T-helper 2 cell treated with Interferon-gamma antibody and Interleukin-4, amounts not matched to agents 5 μg/mL and 100 μg/mL, for 36 hours (primary cell): ENCODE data around the gene SETD7.
A peak's percentile ranks its signal among the peaks of the same experiment; 100 is the strongest.

Source experiments
- DNase-seq: peaks from one replicate; pipeline ENCODE4 v3.0.0; 2021; ENCODE audit warnings: low spot score
- H3K27ac Mint-ChIP-seq: one replicate; pipeline ENCODE4 v1.8.0; 2021; ENCODE audit warnings: mild to moderate bottlenecking, mixed read lengths
- H3K27me3 Mint-ChIP-seq: one replicate; pipeline ENCODE4 v1.8.0; 2021; ENCODE audit warnings: low read depth, mixed read lengths
- H3K36me3 Mint-ChIP-seq: one replicate; pipeline ENCODE4 v1.8.0; 2021; ENCODE audit warnings: low read depth, mixed read lengths
- H3K4me1 Mint-ChIP-seq: one replicate; pipeline ENCODE4 v1.8.0; 2021; ENCODE audit warnings: low read depth, mixed read lengths
- H3K4me3 Mint-ChIP-seq: one replicate; pipeline ENCODE4 v1.8.0; 2022; ENCODE audit warnings: mild to moderate bottlenecking, moderate library complexity, mixed read lengths
- H3K9me3 Mint-ChIP-seq: one replicate; pipeline ENCODE4 v1.8.0; 2021; ENCODE audit warnings: mixed read lengths

SETD7 gene

DNA sequence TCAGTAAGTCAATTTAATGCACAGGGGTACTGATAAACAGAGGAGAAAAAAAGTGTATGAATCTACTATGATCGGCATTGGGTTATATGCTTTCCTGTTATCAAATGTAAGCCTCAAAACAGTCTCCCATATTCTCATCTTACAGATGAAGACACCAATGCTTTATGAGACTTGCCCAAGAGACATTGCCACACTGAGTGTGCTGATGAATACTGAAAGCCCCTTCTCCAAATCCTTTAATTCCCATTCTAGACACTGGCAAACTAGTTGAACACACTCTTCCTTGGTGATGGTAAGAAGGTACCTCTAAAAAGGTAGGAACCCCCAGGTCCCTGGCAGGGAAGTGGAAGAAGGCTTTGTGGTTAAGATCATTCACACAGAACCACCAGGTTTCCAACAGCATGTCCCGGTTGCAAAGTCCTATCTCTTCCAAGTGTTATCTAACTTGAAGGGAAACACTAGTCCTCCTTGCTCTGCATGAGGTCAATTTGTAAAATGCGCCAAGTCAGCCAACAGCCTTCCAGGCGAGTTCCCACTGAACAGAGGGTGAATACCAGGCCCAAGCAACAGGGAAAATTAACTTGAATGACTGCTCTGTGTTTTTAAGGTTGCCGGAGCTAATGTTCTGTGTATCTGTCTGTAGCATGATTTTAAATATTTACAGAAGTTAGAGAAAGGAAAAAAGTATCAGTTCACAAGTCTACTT is 5.1 kb downstream of the SETD7 start:
- no peak for DNase-seq
- Mint-ChIP-seq H3K27me3 (no peaks in the 10 kb centered on the region), H3K27ac (no peak overlapping the region), H3K36me3 (peaks cover 1% of the 10 kb centered on the region), H3K9me3 (no peaks in the 10 kb centered on the region), H3K4me3 (no peak overlapping the region), H3K4me1 (peaks cover 19% of the 10 kb centered on the region)

GRCh38 chr4:139547979-139548378 is 8.0 kb downstream of the SETD7 start:
- Mint-ChIP-seq H3K4me3 (no peak overlapping the region), H3K27ac (no peak overlapping the region), H3K4me1 (peaks cover 7% of the 10 kb centered on the region), H3K36me3 (peaks cover 4% of the 10 kb centered on the region), H3K27me3 (no peaks in the 10 kb centered on the region), H3K9me3 (no peaks in the 10 kb centered on the region)
- DNase-seq: no peak

DNA sequence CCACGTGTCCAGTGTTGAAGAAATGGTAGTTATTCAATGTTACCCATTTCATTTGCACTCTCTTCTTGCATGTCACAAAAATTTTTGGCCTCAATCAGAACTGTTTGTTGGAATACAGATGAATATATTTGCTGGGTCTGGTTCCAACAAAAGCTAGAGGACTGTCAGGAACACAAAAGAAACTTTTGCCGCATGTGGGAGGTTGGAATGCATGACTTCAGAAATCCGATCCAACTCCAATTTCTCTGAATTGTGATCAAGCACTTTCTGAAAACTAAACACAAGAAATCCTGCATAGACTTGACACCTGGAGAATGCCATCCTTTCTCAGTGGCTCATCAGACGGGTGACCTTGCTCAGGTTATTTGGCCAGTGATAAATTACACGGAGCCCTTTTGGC is 15.4 kb downstream of the SETD7 start:
- Mint-ChIP-seq H3K27me3 (no peaks in the 10 kb centered on the region), H3K4me3 (no peak overlapping the region), H3K9me3 (no peaks in the 10 kb centered on the region), H3K36me3 (peaks cover 9% of the 10 kb centered on the region), H3K4me1 (peaks cover 2% of the 10 kb centered on the region), H3K27ac (no peak overlapping the region)
- no peak for DNase-seq

GRCh38 chr4:139540161-139540560 is 15.9 kb downstream of the SETD7 start:
- H3K36me3 Mint-ChIP-seq: peaks cover 9% of the 10 kb centered on the region
- peaks cover 2% of the 10 kb centered on the region for H3K4me1 Mint-ChIP-seq
- no peak overlapping the region for H3K27ac Mint-ChIP-seq
- H3K9me3 Mint-ChIP-seq: no peaks in the 10 kb centered on the region
- no peak for DNase-seq
- H3K4me3 Mint-ChIP-seq: no peak overlapping the region
- H3K27me3 Mint-ChIP-seq: no peaks in the 10 kb centered on the region

- Mint-ChIP-seq H3K4me1 (peaks cover 4% of the 10 kb centered on the region), H3K4me3 (no peak overlapping the region), H3K36me3 (peaks cover 9% of the 10 kb centered on the region), H3K27ac (no peak overlapping the region), H3K27me3 (no peaks in the 10 kb centered on the region), H3K9me3 (no peaks in the 10 kb centered on the region)
- no peak for DNase-seq
Measured at GRCh38 chr4:139537292-139537691, 18.7 kb downstream of the SETD7 start.

DNA sequence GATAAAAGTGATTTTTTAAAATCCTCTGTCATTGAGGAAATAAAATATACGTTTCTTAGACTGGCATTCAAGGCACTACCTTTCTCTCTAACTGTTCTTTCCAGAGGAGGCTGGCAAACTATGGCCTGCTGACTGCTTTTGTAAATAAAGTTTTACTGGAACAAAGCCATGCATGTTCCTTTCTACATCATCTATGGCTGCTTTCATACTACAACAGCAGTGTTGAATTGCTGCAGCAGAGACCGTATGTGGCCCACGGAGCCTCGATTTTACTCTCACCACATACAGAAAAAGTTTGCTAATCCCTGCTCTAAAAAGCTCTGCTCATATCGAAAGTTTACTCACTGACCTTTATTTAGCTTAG is 20.2 kb downstream of the SETD7 start:
- H3K9me3 Mint-ChIP-seq: no peaks in the 10 kb centered on the region
- H3K27me3 Mint-ChIP-seq: no peaks in the 10 kb centered on the region
- DNase-seq: no peak
- H3K4me3 Mint-ChIP-seq: no peak overlapping the region
- peaks cover 10% of the 10 kb centered on the region for H3K36me3 Mint-ChIP-seq
- H3K4me1 Mint-ChIP-seq: peaks cover 8% of the 10 kb centered on the region
- no peak overlapping the region for H3K27ac Mint-ChIP-seq

DNA sequence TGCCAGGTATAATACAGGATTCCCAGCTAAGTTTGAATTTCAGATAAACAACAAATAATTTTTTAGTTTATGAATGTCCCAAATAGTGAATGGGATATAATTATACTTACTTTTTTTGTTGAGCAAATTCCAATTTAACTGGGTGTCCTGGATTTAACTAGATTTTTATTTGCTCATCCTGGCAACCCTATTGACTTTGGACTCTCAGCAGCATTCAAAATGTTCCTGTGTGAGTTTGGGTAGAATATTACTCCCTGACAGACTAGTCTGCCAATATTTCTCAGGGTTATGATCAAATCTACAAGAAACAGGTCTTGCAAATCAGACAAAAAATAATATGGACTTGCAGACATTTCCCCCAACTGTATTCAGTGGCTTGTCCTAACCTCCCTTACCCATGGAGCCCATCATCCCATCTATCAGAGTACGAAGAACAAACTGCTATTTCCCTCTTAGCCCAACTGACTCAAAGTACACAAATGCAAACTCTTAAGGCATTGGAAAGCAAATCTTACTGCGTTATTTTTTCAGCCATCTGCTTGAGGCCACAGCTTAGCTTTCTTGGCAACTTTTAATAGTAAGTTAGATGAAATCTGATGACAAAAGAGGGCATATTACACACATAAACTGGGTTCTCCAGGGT is 20.7 kb downstream of the SETD7 start:
- Mint-ChIP-seq H3K27me3 (no peaks in the 10 kb centered on the region), H3K9me3 (no peaks in the 10 kb centered on the region)

GRCh38 chr4:139534287-139534950 is 21.6 kb downstream of the SETD7 start:
- no peaks in the 10 kb centered on the region for H3K27me3 Mint-ChIP-seq
- H3K27ac Mint-ChIP-seq: no peak overlapping the region
- peaks cover 10% of the 10 kb centered on the region for H3K4me1 Mint-ChIP-seq
- DNase-seq: no peak
- no peak overlapping the region for H3K4me3 Mint-ChIP-seq
- no peaks in the 10 kb centered on the region for H3K9me3 Mint-ChIP-seq
- H3K36me3 Mint-ChIP-seq: peaks cover 7% of the 10 kb centered on the region

More for the DNA sequence above, 20.7 kb downstream of the SETD7 start:
- Mint-ChIP-seq H3K4me1 (peaks cover 10% of the 10 kb centered on the region), H3K4me3 (no peak overlapping the region), H3K27ac (no peak overlapping the region), H3K36me3 (peaks cover 11% of the 10 kb centered on the region)
- DNase-seq: no peak

DNA sequence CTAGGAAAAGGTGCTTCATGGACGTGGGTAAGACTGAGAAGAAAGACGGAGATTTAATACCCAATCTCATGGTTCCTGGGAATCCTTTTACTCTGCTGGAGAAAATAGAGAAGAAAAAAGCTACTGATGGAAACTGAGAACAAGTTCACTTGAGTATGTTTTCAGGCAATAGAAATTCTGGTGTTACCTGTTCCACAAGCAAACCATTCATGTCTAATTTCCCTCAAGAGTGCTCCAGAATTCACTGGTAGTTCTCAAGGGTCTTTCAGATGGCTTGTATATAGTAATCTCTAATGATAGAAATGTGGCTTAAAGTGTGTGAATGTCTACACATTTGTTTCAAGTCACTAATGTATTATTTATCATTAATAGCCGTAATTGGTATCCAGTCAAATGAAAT is 22.5 kb downstream of the SETD7 start:
- Mint-ChIP-seq H3K4me1 (peaks cover 11% of the 10 kb centered on the region), H3K27me3 (no peaks in the 10 kb centered on the region), H3K27ac (no peak overlapping the region), H3K36me3 (peaks cover 9% of the 10 kb centered on the region), H3K4me3 (no peak overlapping the region), H3K9me3 (no peaks in the 10 kb centered on the region)
- DNase-seq: no peak

DNA sequence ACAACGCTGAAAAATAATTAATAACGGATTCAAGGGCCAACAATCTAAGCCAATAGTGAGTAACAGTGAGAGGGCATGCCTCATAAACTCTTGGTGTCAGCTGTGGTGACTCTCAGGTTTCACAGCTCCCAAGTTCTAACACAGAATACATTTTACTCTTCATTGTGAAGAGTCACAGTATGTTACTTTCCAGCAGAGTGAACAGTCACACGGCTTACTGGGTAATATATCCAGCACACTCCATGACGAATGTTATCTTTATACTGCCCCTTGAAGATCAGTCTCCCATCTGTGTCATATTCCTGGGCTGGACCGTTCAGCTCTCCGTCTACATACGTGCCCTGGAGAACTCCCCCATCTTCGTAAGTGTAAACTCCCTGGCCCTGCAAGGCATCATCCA is 23.1 kb downstream of the SETD7 start:
- no peak for DNase-seq
- Mint-ChIP-seq H3K4me3 (no peak overlapping the region), H3K9me3 (no peaks in the 10 kb centered on the region), H3K27me3 (no peaks in the 10 kb centered on the region), H3K36me3 (peaks cover 13% of the 10 kb centered on the region), H3K4me1 (peaks cover 11% of the 10 kb centered on the region), H3K27ac (no peak overlapping the region)

- H3K27me3 Mint-ChIP-seq: no peaks in the 10 kb centered on the region
- H3K36me3 Mint-ChIP-seq: peaks cover 17% of the 10 kb centered on the region
- peaks cover 17% of the 10 kb centered on the region for H3K4me1 Mint-ChIP-seq
- H3K27ac Mint-ChIP-seq: no peak overlapping the region
- DNase-seq: peak; percentile 22
- H3K4me3 Mint-ChIP-seq: no peak overlapping the region
- no peaks in the 10 kb centered on the region for H3K9me3 Mint-ChIP-seq
Measured at GRCh38 chr4:139530833-139531427, 25.1 kb downstream of the SETD7 start.

GRCh38 chr4:139528377-139529005 is 27.5 kb downstream of the SETD7 start:
- Mint-ChIP-seq H3K27ac (no peak overlapping the region), H3K27me3 (no peaks in the 10 kb centered on the region), H3K4me3 (no peak overlapping the region), H3K36me3 (peaks cover 28% of the 10 kb centered on the region), H3K9me3 (no peaks in the 10 kb centered on the region), H3K4me1 (peaks cover 23% of the 10 kb centered on the region)
- no peak for DNase-seq

GRCh38 chr4:139526928-139527327 is 29.1 kb downstream of the SETD7 start:
- Mint-ChIP-seq H3K36me3 (peaks cover 34% of the 10 kb centered on the region), H3K4me1 (peaks cover 26% of the 10 kb centered on the region), H3K27ac (peak overlapping the region; percentile 2), H3K9me3 (no peaks in the 10 kb centered on the region), H3K4me3 (no peak overlapping the region), H3K27me3 (no peaks in the 10 kb centered on the region)
- DNase-seq: no peak

DNA sequence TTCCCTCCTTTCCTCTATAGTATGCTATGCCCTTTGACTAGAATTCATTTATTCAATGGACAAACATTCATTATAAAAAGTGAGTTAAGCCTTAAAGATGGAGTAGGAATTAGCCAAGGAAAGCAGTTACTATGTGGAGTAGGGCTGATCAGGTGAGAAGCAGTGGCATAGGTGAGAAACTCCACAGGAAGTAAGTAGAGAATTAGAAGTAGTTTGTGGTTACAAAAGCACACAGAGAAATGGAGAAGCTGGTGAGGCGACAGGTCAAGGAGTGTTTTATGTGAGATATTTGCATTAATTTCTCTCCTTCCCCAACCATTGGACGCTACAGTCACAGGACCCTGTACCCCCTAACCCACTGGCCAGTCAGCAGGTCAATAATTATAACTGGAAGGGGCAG is 30.6 kb downstream of the SETD7 start:
- Mint-ChIP-seq H3K27ac (no peak overlapping the region), H3K4me1 (peaks cover 21% of the 10 kb centered on the region), H3K36me3 (peaks cover 36% of the 10 kb centered on the region), H3K4me3 (no peak overlapping the region), H3K27me3 (no peaks in the 10 kb centered on the region), H3K9me3 (no peaks in the 10 kb centered on the region)
- DNase-seq: no peak
